Lung (tissue), 12 donors: ENCODE data around the gene MAB21L4. TPM values are rescaled to one million over a fixed set of nuclear protein-coding genes. Genes with fewer than 3 reads are reported as not detected.

Source experiments
- ATAC-seq: fragments of 200-7000 bp; cut with Tn5 transposase; one replicate; pipeline ENCODE4 v1.9.1; 2020; ENCODE audit warnings: moderate number of reproducible peaks; ENCODE audit not compliant: insufficient read depth, low FRiP score
- DNase-seq, 3 donors: peaks; one replicate each; pipeline ENCODE4 v3.0.0-alpha.2; 2013 to 2017
- H3K27ac ChIP-seq, 2 donors: one replicate each; pipeline ENCODE4 v1.5.1; 2013; ENCODE audit warnings: mild to moderate bottlenecking in 2 of 2, moderate library complexity in 2 of 2, control low read depth in 1 of 2, inconsistent platforms in 1 of 2, low read depth in 1 of 2, low read length in 1 of 2
- H3K27me3 ChIP-seq, 3 donors: one replicate each; pipeline ENCODE4 v1.5.1; 2013; ENCODE audit warnings: low read length in 2 of 3; ENCODE audit not compliant: control insufficient read depth in 3 of 3, insufficient read depth in 3 of 3
- H3K36me3 ChIP-seq, 4 donors: one replicate each; pipeline ENCODE4 v1.5.1; 2013; ENCODE audit warnings: low read length in 4 of 4, mild to moderate bottlenecking in 1 of 4, moderate library complexity in 1 of 4; ENCODE audit not compliant: control insufficient read depth in 4 of 4, insufficient read depth in 4 of 4
- H3K4me1 ChIP-seq, 5 donors: one replicate each; pipeline ENCODE4 v1.5.1; 2013; ENCODE audit warnings: low read length in 5 of 5, mild to moderate bottlenecking in 2 of 5, moderate library complexity in 1 of 5; ENCODE audit not compliant: control insufficient read depth in 5 of 5, insufficient read depth in 5 of 5
- H3K4me3 ChIP-seq: one replicate; pipeline ENCODE4 v1.5.1; 2013; ENCODE audit warnings: mild to moderate bottlenecking, control low read depth, moderate library complexity
- H3K9ac ChIP-seq, 2 donors: one replicate each; pipeline ENCODE4 v1.5.1; 2013; ENCODE audit warnings: low read length in 2 of 2, control low read depth in 1 of 2; ENCODE audit not compliant: insufficient read depth in 1 of 2
- H3K9me3 ChIP-seq, 4 donors: one replicate each; pipeline ENCODE4 v1.5.1; 2013; ENCODE audit warnings: low read length in 3 of 4, mild to moderate bottlenecking in 1 of 4, moderate library complexity in 1 of 4; ENCODE audit not compliant: control insufficient read depth in 4 of 4, insufficient read depth in 3 of 4
- WGBS, 2 donors: extraction: QIAGEN DNeasy Blood & Tissue Kit; methylation state at CpG; one replicate each; pipeline ENCODE4 v1.1.7; 2013; 5-methylcytosine and 5-hydroxymethylcytosine counted together
- polyA plus RNA-seq, 2 donors: library from polyadenylated mRNA; stranded (reverse); fragments of 200-250 nt; gene quantifications; one replicate each; pipeline ENCODE4 v1.2.1, GENCODE V29; 2013
- total RNA-seq, 2 donors: library from RNA; depleted of rRNA in 1 of 2; stranded (reverse); fragments of >200 nt in 1 of 2; gene quantifications; one replicate each; pipeline ENCODE4 v1.2.1, GENCODE V29; 2014 to 2021
- TF ChIP-seq, protein P1 (sequence below): IDR thresholded peaks from 2 replicates; pipeline ENCODE4 v1.5.1; 2012; ENCODE audit warnings: mild to moderate bottlenecking; ENCODE audit errors: control extremely low read depth, extremely low read depth
- donor health status: control.
- donor health status: control.
- donor health status: Bipolar disorder and iron deficiency.
- donor health status: healthy.
- donor health status: DM: yes; HTN: yes; CAD: no.

The MAB21L4 gene
- total and polyA plus RNA-seq, 4 donors = 2.9 to 21.1 (median 6.8) TPM

DNA sequence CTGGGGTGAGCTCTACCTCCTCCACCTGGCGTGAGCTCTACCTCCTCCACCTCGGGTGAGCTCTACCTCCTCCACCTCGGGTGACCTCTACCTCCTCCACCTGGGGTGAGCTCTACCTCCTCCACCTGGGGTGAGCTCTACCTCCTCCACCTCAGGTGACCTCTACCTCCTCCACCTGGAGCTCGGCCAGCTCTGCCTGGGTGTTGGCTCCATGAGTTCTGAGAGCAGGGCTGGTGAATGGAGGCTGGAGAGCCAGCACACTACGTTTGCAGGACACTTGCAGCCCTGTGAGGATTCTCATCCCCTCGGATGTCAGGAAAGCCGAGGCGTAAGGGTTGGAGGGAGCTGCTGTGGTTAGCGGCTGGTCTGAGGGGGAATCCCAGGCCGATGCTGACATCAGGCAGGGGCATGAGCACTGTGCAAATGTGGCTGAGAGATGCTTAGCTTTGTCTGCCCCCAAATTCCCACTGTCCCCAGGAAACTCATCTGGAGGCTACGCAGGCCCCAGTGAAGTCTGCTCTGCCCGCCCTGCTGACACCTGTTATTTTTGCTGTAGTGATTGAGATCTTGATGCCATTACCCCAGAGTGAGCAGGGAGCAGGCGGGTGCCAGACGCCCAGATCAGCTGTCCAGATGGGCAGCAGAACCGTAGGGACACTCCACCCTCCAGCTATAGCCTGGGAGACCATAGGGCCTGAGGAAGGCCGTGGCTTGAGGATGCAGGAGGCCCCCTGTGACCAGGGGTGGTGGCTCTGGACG lies 13.4 kb upstream of the MAB21L4 start:
- no peak overlapping the region for H3K27ac ChIP-seq
- no peak for ATAC-seq
- TF ChIP-seq, protein P1, sequence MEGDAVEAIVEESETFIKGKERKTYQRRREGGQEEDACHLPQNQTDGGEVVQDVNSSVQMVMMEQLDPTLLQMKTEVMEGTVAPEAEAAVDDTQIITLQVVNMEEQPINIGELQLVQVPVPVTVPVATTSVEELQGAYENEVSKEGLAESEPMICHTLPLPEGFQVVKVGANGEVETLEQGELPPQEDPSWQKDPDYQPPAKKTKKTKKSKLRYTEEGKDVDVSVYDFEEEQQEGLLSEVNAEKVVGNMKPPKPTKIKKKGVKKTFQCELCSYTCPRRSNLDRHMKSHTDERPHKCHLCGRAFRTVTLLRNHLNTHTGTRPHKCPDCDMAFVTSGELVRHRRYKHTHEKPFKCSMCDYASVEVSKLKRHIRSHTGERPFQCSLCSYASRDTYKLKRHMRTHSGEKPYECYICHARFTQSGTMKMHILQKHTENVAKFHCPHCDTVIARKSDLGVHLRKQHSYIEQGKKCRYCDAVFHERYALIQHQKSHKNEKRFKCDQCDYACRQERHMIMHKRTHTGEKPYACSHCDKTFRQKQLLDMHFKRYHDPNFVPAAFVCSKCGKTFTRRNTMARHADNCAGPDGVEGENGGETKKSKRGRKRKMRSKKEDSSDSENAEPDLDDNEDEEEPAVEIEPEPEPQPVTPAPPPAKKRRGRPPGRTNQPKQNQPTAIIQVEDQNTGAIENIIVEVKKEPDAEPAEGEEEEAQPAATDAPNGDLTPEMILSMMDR = no peak
- H3K4me1 ChIP-seq = peaks cover 0 to 14% (median 9%) of the 10 kb centered on the region in 5 donors
- no peaks in the 10 kb centered on the region for H3K27me3 ChIP-seq
- no peaks in the 10 kb centered on the region for H3K36me3 ChIP-seq
- WGBS, 2 donors = 72 to 80% methylated on average over 17 of the region's 17 CpGs
- no peaks in the 10 kb centered on the region for H3K9me3 ChIP-seq
- no peak for DNase-seq
- no peak overlapping the region for H3K4me3 ChIP-seq
- no peak overlapping the region for H3K9ac ChIP-seq

DNA sequence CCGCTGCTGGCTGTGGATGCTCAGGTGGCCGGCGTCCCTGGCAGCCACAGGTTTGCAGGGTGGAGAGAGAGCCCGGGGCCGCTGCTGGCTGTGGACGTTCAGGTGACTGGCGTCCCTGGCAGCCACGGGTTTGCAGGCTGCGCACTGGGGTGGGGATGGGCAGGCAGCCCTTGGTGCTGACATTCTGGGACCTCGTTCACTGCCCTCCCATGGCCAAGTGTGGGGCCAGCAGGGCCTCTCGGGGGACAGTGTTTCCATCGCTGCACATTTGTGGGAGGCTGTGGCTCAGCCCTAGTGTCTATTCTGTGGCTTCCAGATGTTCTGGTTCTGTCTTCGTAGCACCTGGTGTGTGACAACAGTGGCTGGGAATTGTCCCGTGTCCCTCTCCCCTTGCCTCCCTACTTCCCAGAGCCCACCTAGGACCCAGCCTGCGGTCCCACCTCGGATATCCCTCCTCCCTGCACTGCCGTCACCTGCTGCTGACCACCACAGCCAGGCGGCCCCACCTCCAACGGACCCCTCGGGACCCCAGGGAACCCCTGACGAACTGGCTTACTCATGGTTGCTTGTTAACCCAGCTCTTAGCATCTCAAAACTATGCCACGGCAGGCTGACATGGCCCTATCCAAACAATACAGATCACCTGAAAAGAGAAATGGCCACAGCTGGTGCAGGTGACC lies 11.1 kb upstream of the MAB21L4 start:
- no peaks in the 10 kb centered on the region for H3K9me3 ChIP-seq
- H3K4me1 ChIP-seq = peaks cover 0 to 11% (median 0%) of the 10 kb centered on the region in 5 donors
- ATAC-seq (no peak), DNase-seq (no peak)
- H3K27ac ChIP-seq = no peak overlapping the region
- no peaks in the 10 kb centered on the region for H3K27me3 ChIP-seq
- H3K4me3 ChIP-seq = no peak overlapping the region
- no peaks in the 10 kb centered on the region for H3K36me3 ChIP-seq
- no peak overlapping the region for H3K9ac ChIP-seq
- 74 to 84% methylated on average over 22 of the region's 22 CpGs for whole genome bisulfite sequencing, 2 donors
- TF ChIP-seq, protein P1 = no peak

DNA sequence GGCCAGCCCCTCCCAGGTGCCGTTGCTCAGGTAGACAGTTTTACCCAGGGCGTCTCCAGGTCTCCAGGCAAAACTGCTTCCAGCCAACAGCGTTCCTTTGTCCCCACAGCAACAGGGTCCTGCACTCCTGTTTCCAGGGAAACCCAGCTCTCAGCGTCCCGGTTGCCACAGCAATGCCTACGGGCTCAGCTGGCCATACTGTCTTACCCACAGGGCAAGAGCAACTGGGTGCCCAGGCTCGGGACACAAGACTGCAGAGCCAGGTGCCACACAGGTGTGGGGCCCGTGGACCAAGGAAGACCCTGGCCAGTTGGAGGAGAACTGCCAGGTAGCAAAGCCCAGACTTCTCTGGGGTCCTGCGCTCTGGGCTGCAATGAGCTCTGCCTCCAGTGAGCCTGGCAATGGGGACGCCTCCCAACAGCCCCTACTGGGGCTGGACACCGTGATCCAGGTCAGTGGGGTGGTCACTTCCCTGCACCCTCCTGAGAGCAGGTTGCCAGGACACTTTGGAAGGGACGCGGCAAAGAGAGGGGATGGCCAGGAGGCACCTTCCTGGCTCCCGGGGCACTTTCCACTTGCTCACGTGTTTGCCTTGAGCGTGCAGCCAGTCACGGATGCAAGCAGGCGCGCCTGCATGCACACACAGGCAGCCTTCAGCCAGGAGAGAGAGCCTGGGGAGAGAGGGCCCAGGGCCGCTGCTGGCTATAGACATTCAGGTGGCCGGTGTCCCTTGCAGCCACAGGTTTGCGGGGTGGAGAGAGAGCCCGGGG lies 10.4 kb upstream of the MAB21L4 start, which contains the start of gene CROCC2:
CROCC2 (plus strand) TSS at position 196 of the 770 bp plus-strand sequence; CDS start at position 374, 178 bp downstream.
- Histone ChIP-seq H3K4me1 (peaks cover 0 to 11% (median 0%) of the 10 kb centered on the region in 5 donors), H3K27ac (no peak within 1 kb of the TSS), H3K9ac (no peak within 1 kb of the TSS), H3K36me3 (no peaks in the 10 kb centered on the region), H3K9me3 (no peaks in the 10 kb centered on the region), H3K27me3 (no peaks in the 10 kb centered on the region), H3K4me3 (no peak within 1 kb of the TSS)
- TF ChIP-seq, protein P1 = no peak
- DNase-seq (peak; percentile 60 to 69 (median 64)), ATAC-seq (no peak)
- WGBS, 2 donors = 66 to 83% methylated on average over 23 of the region's 23 CpGs
